Coronary artery (tissue), 2 donors: ENCODE measurements around the gene ELMO2.

Experiments used
- DNase-seq: peaks from one replicate; pipeline ENCODE4 v3.0.0-alpha.2; 2017; ENCODE audit warnings: low spot score
- H3K27ac ChIP-seq, 2 donors: fragments of 200-600 bp; sonication (generic); one replicate each; pipeline ENCODE4 v1.5.1; 2016 to 2019
- H3K4me3 ChIP-seq: fragments of 200-600 bp; sonication (generic); 2 replicates; pipeline ENCODE4 v1.5.1; 2016; ENCODE audit warnings: mild to moderate bottlenecking, moderate library complexity
- TF ChIP-seq, protein P1 (sequence below): fragments of 200-600 bp; sonication (generic); IDR thresholded peaks from one replicate; pipeline ENCODE4 v1.5.1; 2019; ENCODE audit warnings: antibody characterized with exemption

The ELMO2 gene

DNA sequence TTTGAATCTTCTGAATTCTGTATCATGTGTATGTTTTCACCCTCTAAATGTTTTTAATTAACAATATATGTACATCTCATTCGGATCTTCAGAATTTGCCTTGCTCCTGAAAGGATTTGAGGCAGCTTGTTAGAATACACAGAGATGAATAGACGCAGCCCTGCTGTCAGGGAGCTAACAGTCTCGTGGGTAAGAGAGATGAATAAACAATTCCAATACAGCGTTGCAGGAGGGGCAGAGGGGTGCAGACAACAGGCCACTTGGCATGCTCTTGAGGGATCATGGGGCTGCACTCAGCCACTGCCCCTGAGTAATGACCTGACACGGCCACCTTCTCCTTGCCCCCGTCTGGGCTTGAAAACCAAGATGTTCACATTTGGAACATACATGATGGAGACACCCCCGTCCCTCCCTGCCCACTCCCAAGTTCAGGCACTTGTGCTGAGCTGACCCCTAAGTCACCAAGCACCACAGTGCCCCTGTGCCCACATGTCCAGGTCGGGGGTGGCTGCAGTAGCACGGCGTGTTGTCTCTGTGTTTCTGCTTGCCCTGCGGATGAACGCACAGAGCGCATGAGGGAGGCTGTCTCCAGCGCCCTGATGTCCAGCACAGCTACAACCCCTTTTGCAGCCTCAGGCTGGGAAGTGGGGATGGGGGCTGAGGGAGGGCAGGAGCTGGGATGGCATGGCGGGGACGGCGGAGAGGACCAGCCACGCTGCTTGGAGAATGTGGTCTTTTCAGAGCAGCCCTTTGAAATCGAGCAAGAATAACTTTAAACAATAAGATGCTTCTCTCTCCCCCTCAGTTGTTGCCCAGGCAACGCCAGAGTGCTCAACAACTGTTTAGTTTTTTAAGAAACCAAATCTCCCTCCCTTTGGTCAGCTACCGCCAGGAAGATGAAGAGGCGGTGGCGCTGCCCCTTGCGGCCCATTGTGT is 65.1 kb downstream of the ELMO2 start:
- TF ChIP-seq, protein P1, sequence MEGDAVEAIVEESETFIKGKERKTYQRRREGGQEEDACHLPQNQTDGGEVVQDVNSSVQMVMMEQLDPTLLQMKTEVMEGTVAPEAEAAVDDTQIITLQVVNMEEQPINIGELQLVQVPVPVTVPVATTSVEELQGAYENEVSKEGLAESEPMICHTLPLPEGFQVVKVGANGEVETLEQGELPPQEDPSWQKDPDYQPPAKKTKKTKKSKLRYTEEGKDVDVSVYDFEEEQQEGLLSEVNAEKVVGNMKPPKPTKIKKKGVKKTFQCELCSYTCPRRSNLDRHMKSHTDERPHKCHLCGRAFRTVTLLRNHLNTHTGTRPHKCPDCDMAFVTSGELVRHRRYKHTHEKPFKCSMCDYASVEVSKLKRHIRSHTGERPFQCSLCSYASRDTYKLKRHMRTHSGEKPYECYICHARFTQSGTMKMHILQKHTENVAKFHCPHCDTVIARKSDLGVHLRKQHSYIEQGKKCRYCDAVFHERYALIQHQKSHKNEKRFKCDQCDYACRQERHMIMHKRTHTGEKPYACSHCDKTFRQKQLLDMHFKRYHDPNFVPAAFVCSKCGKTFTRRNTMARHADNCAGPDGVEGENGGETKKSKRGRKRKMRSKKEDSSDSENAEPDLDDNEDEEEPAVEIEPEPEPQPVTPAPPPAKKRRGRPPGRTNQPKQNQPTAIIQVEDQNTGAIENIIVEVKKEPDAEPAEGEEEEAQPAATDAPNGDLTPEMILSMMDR = no peak
- no peak overlapping the region for H3K27ac ChIP-seq
- DNase-seq = no peak
- H3K4me3 ChIP-seq = no peak overlapping the region

DNA sequence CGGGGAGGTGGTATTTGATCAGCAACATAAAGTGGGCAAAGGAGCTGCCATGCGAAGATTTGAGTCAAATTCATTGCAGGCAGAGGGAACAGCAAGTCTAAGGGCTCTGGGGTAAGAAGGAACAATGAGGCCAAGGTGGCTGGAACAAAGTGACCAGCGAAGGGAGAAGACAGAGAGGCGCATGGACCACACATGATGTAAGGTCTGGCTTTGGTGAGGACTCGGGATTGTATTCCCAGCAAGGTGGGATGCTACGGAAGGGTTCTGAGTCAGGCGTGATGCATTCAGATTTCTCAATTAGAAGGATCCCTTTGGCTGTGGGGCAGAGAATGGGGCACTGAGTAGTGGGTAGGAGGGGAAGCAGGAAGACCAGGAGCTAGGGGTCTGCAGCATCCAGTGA is 67.4 kb downstream of the ELMO2 start:
- Histone ChIP-seq H3K4me3 (no peak overlapping the region), H3K27ac (no peak overlapping the region)
- no peak for DNase-seq
- TF ChIP-seq, protein P1 = no peak

DNA sequence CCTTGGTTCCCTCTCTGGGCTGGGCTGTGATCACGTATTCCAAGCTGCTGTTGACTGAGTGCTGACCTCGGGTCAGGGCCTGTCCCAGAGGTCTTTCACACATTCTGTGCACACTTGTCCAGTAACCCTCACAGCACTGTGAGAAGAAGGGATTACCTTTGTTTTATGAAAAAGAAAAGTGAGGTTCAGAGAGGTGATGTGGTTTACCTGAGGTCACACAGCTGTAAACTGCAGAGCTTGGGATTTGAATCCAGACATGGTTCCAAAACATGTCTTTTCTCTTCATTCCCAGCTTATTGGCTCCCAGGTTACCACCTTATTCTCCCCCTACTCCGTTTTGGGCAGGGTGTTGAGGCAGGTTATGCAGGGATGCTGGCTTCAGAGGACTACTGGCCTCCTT is 69.7 kb downstream of the ELMO2 start:
- H3K27ac ChIP-seq = no peak overlapping the region
- no peak for DNase-seq
- no peak overlapping the region for H3K4me3 ChIP-seq
- TF ChIP-seq, protein P1 = no peak

DNA sequence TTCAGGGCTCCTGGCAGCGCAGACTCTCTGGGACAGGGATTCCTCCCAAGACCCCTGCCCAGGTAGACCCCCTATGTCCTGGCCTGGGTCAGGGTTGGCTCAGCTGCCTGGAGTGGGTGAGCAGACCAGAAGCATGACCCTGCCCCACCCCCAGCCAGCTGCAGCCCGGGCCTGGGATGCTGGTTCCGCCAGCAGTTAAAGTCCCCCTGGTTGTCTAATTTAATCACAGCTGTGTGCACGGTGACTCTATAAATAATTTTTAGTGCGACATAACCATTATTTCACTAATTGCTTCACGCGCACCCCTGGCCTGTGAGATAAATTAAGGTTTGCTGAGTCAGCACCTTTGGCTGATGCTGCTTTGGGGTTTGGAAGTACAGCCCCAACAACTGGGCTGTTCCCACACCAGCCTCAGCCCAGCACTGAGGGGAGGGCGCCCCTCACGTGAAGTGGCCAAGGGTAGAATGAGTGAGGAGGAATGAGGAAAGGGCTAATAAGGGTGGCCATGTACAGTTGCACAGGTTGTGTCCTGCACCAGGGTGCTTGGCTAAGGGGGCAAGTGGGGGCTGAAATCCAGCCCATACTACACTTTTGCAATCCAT is 72.0 kb downstream of the ELMO2 start:
- H3K4me3 ChIP-seq = no peak overlapping the region
- TF ChIP-seq, protein P1 = no peak
- DNase-seq = no peak
- H3K27ac ChIP-seq = no peak overlapping the region

DNA sequence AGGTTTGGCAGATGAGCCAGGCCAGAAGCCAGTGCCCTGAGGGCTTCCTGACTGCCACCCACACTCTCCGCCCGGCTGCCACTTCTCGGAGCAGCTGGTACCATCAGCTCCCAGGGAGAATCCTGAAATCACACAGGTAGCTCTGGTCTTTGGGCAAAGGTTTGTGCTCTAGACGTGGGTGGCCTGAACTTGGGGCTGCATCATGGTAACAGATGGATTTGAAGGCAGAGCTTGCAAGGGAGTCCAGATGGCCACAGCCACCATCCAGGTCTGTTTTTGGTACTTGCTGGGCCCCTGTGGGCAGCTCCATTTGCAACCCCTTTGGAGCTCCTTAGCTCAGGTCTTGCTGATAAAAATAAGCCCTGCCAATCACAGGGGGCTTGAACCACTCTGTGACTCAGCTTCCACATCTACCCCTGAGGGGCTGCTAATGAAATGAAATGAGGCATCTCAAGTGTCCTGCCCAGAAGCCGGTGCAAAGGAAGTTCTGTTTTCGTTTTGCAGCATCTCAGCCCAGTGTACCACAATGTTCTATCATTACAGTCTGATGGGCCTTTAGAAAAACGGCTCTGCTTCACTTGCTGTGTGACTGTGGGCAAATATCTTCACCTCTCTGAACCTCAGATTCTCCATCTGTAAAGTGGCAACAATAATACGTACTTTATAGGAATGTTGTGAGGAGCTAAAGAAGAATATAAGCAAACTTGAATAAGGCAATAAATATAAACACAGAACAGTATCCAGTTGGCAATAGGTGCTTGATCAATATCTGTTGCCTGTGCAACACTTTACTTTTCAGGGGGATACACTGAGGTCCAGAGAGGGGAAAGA is 73.0 kb downstream of the ELMO2 start:
- no peak overlapping the region for H3K27ac ChIP-seq
- DNase-seq = no peak
- H3K4me3 ChIP-seq = no peak overlapping the region
- TF ChIP-seq, protein P1 = no peak

DNA sequence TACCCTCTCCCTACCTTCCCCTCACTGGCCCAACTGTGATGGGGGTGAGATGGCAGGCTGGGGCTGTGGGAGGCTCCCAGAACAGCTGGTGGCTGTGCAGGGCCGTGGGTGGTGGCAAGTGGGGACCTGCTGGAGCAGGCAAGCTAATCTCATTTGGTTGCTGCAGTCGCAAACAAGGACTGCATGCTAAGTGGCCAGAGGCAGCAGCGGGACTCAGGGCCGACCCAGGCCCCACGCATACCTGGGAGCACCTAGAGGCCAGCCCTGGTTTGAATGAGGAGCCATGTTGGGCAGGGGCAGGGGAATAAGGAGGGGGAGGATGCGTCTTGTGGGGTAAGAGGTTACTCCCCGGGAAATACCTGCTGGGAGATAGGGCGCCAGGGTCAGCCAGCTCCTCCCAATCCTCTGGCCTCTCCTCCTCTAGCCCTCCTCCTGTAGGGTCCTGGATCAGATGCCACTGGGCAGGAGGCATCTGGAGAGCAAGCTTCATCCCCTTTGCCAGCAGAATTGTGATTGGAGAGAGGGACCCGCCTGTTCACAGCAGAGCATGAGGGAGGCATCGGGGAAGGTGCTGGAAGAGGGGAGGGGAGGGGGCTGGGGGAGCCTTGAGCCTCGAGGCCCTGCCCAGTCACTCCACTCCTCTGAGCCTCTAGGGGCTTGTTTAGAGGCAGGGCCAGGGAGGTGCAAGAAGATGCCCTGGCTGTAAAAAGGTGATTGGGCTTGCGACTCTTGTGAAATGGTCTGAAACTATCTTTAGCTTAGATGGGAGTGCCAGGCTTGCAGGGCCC is 73.8 kb downstream of the ELMO2 start:
- DNase-seq = no peak
- Histone ChIP-seq H3K27ac (no peak overlapping the region), H3K4me3 (no peak overlapping the region)
- TF ChIP-seq, protein P1 = no peak
